ENCODE measurements around the gene PSTPIP1.

DNA sequence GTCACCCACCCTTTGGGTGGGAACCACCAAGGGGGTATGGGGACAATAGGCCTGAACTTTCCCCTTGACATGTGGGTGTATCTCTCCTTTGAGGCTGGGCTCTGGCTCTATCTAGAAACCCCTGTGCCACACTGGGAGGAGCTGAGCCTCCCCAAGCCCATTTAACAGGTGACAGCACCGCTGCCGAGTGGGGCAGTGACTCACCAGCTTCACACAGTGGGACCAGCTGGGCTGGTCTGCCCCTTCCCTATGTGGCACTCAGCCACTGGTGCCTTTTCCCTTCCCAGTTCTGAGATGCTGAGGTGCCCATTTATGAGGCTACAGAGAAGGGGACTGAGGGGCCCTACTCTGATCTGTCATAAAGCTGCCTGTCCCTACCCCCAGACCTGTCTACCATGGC, 5.1 kb downstream of the PSTPIP1 start:
- TF ChIP-seq, protein P1, sequence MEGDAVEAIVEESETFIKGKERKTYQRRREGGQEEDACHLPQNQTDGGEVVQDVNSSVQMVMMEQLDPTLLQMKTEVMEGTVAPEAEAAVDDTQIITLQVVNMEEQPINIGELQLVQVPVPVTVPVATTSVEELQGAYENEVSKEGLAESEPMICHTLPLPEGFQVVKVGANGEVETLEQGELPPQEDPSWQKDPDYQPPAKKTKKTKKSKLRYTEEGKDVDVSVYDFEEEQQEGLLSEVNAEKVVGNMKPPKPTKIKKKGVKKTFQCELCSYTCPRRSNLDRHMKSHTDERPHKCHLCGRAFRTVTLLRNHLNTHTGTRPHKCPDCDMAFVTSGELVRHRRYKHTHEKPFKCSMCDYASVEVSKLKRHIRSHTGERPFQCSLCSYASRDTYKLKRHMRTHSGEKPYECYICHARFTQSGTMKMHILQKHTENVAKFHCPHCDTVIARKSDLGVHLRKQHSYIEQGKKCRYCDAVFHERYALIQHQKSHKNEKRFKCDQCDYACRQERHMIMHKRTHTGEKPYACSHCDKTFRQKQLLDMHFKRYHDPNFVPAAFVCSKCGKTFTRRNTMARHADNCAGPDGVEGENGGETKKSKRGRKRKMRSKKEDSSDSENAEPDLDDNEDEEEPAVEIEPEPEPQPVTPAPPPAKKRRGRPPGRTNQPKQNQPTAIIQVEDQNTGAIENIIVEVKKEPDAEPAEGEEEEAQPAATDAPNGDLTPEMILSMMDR (IDR thresholded peaks at IDR 0.05; ENCODE audit: poor library complexity), result no peak
- no peak for TF ChIP-seq EZH2 (IDR thresholded peaks at IDR 0.05; ENCODE audit: borderline replicate concordance)
